ENCODE data around the gene PPP1R37. TPM values are rescaled to one million over a fixed set of nuclear protein-coding genes. Genes with fewer than 3 reads are reported as not detected.
A peak's percentile ranks its signal among the peaks of the same experiment; 100 is the strongest.

PPP1R37 gene
- total RNA-seq, 4 donors from 2014 or later, result 37.4 to 55.2 (median 52.1) TPM

- TF ChIP-seq CTCF (IDR thresholded peaks at IDR 0.05) (no peak), POLR2A (IDR thresholded peaks at IDR 0.05) (no peak)
- 82 to 87% methylated on average over 14 of the region's 14 CpGs for WGBS, 2 donors
- intact Hi-C loops (cut with DNase I; ENCODE audit: low total_unique reads), result no loop called here
- no peak overlapping the region for H3K4me3 ChIP-seq (ENCODE audit: low read depth, poor library complexity, severe bottlenecking)
- DNase-seq (ENCODE audit: low spot score in 2 of 2), result no peak
Observed at GRCh38 chr19:45058622-45059159, 34.3 kb upstream of the PPP1R37 start.

GRCh38 chr19:45059258-45059965 is 33.6 kb upstream of the PPP1R37 start:
- intact Hi-C loops (cut with DNase I; ENCODE audit: low total_unique reads), result no loop called here
- peak; percentile 70 to 93 for DNase-seq (ENCODE audit: low spot score in 2 of 2)
- peak in 1 of 3 donors; percentile 28 for TF ChIP-seq CTCF (IDR thresholded peaks at IDR 0.05)
- TF ChIP-seq POLR2A (IDR thresholded peaks at IDR 0.05), result no peak
- H3K4me3 ChIP-seq (ENCODE audit: low read depth, poor library complexity, severe bottlenecking), result no peak overlapping the region
- 56 to 63% methylated on average over 14 to 15 of the region's 16 CpGs for WGBS, 2 donors

GRCh38 chr19:45061965-45062364 is 31.0 kb upstream of the PPP1R37 start:
- intact Hi-C loops (cut with DNase I; ENCODE audit: low total_unique reads), result no loop called here
- no peak overlapping the region for H3K4me3 ChIP-seq (ENCODE audit: low read depth, poor library complexity, severe bottlenecking)
- no peak for DNase-seq (ENCODE audit: low spot score in 2 of 2)
- no peak for TF ChIP-seq CTCF (IDR thresholded peaks at IDR 0.05)
- WGBS, 2 donors, result 85 to 93% methylated on average over 4 of the region's 4 CpGs

- 96 to 97% methylated on average over 80 to 85 of the region's 85 CpGs for WGBS, 2 donors
- DNase-seq (ENCODE audit: low spot score in 2 of 2), result no peak
- intact Hi-C loops (cut with DNase I; ENCODE audit: low total_unique reads), result no loop called here
- H3K4me3 ChIP-seq (ENCODE audit: low read depth, poor library complexity, severe bottlenecking), result no peak overlapping the region
- TF ChIP-seq POLR2A (IDR thresholded peaks at IDR 0.05) (no peak), CTCF (IDR thresholded peaks at IDR 0.05) (no peak)
Observed at GRCh38 chr19:45063851-45064801, 28.9 kb upstream of the PPP1R37 start.

GRCh38 chr19:45066921-45067661 is 25.9 kb upstream of the PPP1R37 start:
- 91 to 94% methylated on average over 23 to 36 of the region's 38 CpGs for whole genome bisulfite sequencing, 2 donors
- H3K4me3 ChIP-seq (ENCODE audit: low read depth, poor library complexity, severe bottlenecking), result no peak overlapping the region
- no peak for DNase-seq (ENCODE audit: low spot score in 2 of 2)
- intact Hi-C loops (cut with DNase I; ENCODE audit: low total_unique reads), result no loop called here
- no peak for TF ChIP-seq POLR2A (IDR thresholded peaks at IDR 0.05)
- TF ChIP-seq CTCF (IDR thresholded peaks at IDR 0.05), result no peak

Data from lower leg skin (tissue), 4 donors.